ENCODE measurements around the gene ASPSCR1. TPM values are rescaled to one million over a fixed set of nuclear protein-coding genes. Genes with fewer than 3 reads are reported as not detected.
A peak's percentile ranks its signal among the peaks of the same experiment; 100 is the strongest.

ASPSCR1 gene
- total and polyA plus RNA-seq, 2 of the 8 experiments (the other 6 are each of a cell fraction or from before 2014, with no cell fraction given), result 33.3 to 43.7 TPM

GRCh38 chr17:82019690-82020571 is 42.5 kb downstream of the ASPSCR1 start (continued):
- TF ChIP-seq CBX8 (IDR thresholded peaks at IDR 0.05; ENCODE audit: borderline replicate concordance, low read depth, low read length) (no peak), RNF2 (IDR thresholded peaks at IDR 0.05; ENCODE audit: borderline replicate concordance, low read depth, low read length, missing control alignments, poor library complexity, severe bottlenecking) (no peak), RAD21 (IDR thresholded peaks at IDR 0.05 in 1 of 2, conservative IDR thresholded peaks at IDR 0.05 in 1 of 2; ENCODE audit: low read depth in 2 of 2, low read length in 2 of 2) (peak; percentile 56 to 69), USF2 (IDR thresholded peaks at IDR 0.05; ENCODE audit: low read length) (no peak), CBX5 (IDR thresholded peaks at IDR 0.05; ENCODE audit: low read depth, low read length) (no peak), HDAC2 (IDR thresholded peaks at IDR 0.05; ENCODE audit: borderline replicate concordance in 1 of 2, low read depth in 2 of 2, low read length in 2 of 2) (no peak), TBP (IDR thresholded peaks at IDR 0.05; ENCODE audit: low read depth, low read length) (no peak), BRCA1 (IDR thresholded peaks at IDR 0.05; ENCODE audit: low read depth, low read length) (no peak), RBBP5 (IDR thresholded peaks at IDR 0.05; ENCODE audit: borderline replicate concordance, low read depth, low read length) (no peak), KDM1A (IDR thresholded peaks at IDR 0.05; ENCODE audit: borderline replicate concordance, low read length) (no peak), SP4 (IDR thresholded peaks at IDR 0.05; ENCODE audit: low read length) (no peak), TCF12 (IDR thresholded peaks at IDR 0.05; ENCODE audit: low read depth, low read length) (no peak), FOSL1 (IDR thresholded peaks at IDR 0.05; ENCODE audit: insufficient read depth, low read depth, low read length) (no peak), BCL11A (IDR thresholded peaks at IDR 0.05; ENCODE audit: low read depth in 2 of 2, low read length in 2 of 2) (no peak), SAP30 (IDR thresholded peaks at IDR 0.05; ENCODE audit: insufficient read depth, insufficient replicate concordance, low read length) (no peak), CEBPB (IDR thresholded peaks at IDR 0.05; ENCODE audit: low read depth, low read length) (no peak)
- TF ChIP-seq, protein P1, sequence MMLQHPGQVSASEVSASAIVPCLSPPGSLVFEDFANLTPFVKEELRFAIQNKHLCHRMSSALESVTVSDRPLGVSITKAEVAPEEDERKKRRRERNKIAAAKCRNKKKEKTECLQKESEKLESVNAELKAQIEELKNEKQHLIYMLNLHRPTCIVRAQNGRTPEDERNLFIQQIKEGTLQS (IDR thresholded peaks at IDR 0.05; ENCODE audit: insufficient read depth, low read depth, low read length), result no peak
- TF ChIP-seq, protein P2, sequence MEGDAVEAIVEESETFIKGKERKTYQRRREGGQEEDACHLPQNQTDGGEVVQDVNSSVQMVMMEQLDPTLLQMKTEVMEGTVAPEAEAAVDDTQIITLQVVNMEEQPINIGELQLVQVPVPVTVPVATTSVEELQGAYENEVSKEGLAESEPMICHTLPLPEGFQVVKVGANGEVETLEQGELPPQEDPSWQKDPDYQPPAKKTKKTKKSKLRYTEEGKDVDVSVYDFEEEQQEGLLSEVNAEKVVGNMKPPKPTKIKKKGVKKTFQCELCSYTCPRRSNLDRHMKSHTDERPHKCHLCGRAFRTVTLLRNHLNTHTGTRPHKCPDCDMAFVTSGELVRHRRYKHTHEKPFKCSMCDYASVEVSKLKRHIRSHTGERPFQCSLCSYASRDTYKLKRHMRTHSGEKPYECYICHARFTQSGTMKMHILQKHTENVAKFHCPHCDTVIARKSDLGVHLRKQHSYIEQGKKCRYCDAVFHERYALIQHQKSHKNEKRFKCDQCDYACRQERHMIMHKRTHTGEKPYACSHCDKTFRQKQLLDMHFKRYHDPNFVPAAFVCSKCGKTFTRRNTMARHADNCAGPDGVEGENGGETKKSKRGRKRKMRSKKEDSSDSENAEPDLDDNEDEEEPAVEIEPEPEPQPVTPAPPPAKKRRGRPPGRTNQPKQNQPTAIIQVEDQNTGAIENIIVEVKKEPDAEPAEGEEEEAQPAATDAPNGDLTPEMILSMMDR (IDR thresholded peaks at IDR 0.05; ENCODE audit: control extremely low read depth in 1 of 3, insufficient read depth in 1 of 3, low read depth in 1 of 3, low read length in 3 of 3), result peak; percentile 87 to 94 (median 87)
